ENCODE results near the gene COX6B1. TPM values are rescaled to one million over a fixed set of nuclear protein-coding genes. Genes with fewer than 3 reads are reported as not detected.

The COX6B1 gene
- total and polyA plus RNA-seq, 2 of the 8 experiments (the other 6 are each of a cell fraction or from before 2014, with no cell fraction given), result 437 to 1,052 TPM

GRCh38 chr19:35629332-35629633, 18.8 kb upstream of the COX6B1 start (continued):
- TF ChIP-seq EZH2 (IDR thresholded peaks at IDR 0.05; ENCODE audit: low read depth, low read length, severe bottlenecking) (no peak), SP2 (IDR thresholded peaks at IDR 0.05; ENCODE audit: low read length) (no peak), CBX8 (IDR thresholded peaks at IDR 0.05; ENCODE audit: borderline replicate concordance, low read depth, low read length) (no peak), SRF (IDR thresholded peaks at IDR 0.05; ENCODE audit: low read depth, low read length) (no peak), GTF2F1 (IDR thresholded peaks at IDR 0.05; ENCODE audit: borderline replicate concordance, low read depth, low read length) (no peak), SIX5 (IDR thresholded peaks at IDR 0.05; ENCODE audit: low read depth, low read length) (no peak), TCF12 (IDR thresholded peaks at IDR 0.05; ENCODE audit: low read depth, low read length) (no peak)
